Stimulated activated CD8-positive, alpha-beta memory T cell treated with anti-CD3 and anti-CD28 coated beads, Interleukin-4, amount 100 ng/mL, for 4 hours (primary cell): ENCODE data around the gene AREG.

Experiments
- DNase-seq, 2 donors: peaks; one replicate each; pipeline ENCODE4 v3.0.0-alpha.2; 2020; ENCODE audit warnings: low read depth in 2 of 2, low spot score in 1 of 2

The AREG gene

GRCh38 chr4:74504212-74504611 is 59.3 kb downstream of the AREG start:
- no peak for DNase-seq
